GM18909 (cell line): ENCODE data around the gene DNAJC25.
"Not testable (repeated sequence)": the region's sequence is repeated elsewhere in the genome, so short reads cannot be mapped to it uniquely, and the experiment has no call there.

ENCODE experiments used
- ATAC-seq: cut with Tn5 transposase; IDR thresholded peaks from one replicate; pipeline ENCODE4 v1.9.1; 2021; ENCODE audit warnings: mild to moderate bottlenecking; ENCODE audit not compliant: unreplicated experiment, poor library complexity

Gene DNAJC25

DNA sequence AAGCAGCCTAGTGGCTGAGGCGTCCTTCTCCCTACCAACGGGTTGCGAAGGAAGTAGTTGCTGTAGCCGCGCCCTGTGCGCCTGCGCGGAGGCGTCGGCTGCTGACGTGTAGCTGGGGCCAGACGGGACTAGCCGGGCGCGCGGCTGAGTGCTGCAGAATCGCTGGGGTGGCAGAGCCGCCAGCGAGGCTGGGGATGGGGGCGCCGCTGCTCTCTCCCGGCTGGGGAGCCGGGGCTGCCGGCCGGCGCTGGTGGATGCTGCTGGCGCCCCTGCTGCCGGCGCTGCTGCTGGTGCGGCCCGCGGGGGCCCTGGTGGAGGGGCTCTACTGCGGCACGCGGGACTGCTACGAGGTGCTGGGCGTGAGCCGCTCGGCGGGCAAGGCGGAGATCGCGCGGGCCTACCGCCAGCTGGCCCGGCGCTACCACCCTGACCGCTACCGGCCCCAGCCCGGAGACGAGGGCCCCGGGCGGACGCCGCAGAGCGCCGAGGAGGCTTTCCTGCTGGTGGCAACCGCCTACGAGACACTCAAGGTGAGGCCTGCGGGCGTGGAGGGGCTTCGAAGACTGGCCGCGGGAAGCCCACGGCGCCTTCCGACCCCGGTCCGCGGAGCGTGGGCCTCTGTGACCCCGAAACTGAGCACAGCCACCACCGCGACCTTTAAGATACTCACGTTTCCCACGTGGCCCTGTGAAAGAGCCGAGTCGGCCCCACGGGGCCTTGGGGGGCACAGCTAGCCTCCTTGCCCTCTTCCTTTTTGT is at the start of gene DNAJC25:
TSS of gene DNAJC25 (plus strand) at position 121 of the 758 bp plus-strand sequence. CDS start at position 195, 74 bp downstream.
- ATAC-seq = peak; percentile 97

DNA sequence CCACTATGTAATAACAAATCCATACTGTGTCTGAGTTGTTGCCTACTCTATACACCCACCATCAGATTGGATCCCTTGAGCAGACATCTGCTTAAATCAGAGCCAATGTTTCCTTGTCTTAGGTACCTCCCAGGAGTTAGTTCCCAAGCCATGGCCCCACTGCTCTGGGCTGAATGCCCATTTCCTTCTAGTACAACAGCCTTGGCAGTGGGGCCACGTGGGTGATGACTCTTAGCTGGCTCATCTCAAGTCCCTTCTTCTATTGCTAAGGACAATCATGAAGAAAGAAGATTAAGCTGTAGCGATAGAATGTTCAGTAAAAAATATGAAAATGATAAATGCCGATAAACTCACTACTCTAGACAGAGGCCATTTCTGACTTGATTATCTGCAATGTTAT is 48.2 kb upstream of the DNAJC25 start:
- no peak for ATAC-seq

DNA sequence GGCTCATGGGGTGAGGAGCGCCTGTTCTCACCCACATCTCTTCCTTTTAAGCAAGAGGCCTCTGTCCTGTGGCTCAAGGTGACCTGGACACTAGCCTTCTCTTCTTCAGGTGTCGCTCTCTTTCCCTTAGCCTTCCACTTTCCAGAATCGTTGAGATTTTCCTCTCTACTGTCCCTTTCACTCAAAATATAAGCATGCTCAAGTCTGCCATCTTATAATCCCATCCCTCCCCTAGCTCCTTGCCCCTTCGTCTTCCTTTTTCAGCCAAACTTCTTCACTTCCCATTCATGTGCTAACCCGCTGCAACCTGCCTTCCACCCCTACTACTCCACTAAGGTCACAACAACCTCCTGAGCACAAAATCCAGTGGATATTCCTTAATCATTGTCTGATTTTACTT is 44.8 kb upstream of the DNAJC25 start:
- ATAC-seq = no peak

DNA sequence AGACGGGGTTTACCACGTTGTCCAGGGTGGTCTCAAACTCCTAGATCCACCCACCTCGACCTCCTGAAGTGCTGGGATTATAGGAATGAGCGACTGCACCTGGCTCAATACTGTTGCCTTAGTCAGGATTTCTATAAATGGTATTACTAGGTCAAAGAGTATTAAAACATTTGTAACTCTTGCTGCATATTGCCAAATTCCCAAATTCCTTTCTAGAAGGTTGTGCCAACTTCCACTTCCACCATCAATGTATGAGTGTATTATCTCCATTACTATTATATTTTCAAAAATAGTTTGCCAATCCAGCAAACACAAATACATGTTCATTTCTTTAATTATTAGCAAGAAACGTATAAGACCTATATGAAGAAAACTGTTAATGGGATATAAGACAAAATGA is 42.3 kb upstream of the DNAJC25 start:
- no peak for ATAC-seq

DNA sequence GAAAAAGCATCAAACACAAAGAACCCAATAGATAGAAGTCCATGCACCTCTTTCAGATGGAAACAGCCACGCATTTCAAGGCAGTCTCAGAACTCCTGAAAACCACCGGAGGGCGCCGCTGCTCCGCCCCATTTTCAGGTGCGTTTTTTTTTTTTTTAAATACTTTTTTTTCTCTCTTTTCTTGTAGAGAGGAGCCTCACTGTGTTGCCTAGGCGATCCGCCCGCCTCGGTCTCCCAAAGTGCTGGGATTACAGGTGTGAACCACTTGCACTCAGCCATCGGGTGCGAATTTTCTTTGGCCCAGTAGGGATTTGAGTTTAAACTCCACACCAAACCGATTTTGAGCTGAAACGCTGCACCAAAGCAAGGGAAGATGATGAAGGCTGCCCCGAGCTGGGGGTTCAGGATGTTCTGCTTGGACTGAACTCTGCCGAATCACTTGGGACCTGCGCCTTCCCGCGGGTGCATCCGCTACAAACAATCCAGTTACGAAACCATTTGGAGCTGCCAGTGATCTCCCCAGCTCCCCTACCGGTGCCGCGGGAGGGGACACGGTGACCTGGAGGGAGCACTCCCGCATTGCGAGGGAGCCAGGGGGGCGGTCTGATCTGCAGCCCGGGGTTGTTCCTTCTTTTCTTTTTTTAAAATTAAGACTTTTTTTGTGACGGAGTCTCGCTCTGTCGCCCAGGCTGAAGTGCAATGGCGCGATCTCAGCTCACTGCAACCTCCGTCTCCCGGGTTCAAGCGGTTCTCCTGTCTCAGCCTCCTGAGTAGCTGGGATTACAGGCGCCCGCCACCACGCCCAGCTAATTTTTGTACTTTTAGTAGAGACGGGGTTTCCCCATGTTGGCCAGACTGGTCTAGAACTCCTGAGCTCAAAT is 33.0 kb upstream of the DNAJC25 start:
- ATAC-seq = peak; percentile 51

DNA sequence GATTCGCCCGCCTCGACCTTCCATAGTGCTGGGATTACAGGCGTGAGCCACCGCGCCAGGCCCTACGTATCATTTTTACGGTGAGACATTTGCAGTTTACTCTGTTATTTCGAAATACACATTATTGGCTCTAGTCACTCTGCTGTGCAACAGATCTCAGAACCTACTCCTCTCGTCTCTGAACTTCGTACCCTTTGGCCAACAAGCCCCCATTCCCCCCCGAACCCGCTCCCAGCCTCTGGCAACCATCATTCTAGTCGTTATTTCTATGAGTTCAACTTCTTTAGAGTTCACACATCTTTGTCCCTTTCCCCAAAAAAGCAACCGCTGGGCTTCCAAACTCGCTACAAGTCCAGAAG is 32.4 kb upstream of the DNAJC25 start:
- peak; percentile 9 for ATAC-seq

DNA sequence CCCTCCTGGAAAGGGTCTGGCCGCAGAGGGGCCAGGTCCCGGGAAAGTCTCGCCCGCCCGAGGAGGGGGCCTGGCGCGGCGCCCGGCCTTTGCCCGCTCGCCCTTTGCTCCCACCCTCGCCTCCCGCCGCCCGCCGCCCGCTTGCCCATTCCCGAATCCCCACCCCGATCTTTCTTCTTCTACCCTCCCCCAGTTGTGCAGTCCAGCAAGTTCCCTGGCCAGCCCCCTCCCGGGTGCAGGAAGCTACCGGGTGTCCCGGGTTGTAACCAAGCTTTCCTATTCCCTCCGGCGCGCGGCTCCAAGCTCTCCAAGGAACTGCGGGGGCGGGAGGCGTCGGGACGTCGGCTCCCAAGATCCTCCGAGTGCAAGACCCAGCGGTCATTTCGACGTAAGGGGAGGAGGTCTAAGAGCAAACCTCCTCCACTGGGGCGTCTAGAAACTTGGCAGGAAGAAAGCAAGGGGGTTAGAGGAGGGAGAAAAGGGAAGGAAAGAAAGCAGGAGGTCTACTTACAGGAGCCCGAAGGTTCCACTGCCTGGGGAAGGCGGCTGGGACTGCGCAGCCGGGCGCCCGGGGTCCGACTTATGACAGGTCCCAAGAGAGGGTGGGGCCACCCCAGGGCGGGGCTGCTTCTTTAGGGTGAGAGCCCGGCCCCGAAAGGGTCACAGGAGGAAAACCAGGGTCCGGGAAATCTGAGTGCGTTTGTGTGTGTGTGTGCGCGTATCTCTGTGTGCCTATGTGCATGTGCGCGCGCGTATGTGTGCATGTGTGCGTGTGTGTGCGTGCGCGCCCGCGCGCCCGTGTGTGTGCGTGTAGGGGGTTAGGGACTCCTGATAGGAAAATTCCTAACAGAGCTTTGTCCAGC is 31.8 kb upstream of the DNAJC25 start, which contains the start of gene PTGR1:
TSS of gene PTGR1 (minus strand) at position 556 of the 863 bp plus-strand sequence. CDS start 2,225 bp downstream, outside the sequence.
- peak; percentile 52 for ATAC-seq

DNA sequence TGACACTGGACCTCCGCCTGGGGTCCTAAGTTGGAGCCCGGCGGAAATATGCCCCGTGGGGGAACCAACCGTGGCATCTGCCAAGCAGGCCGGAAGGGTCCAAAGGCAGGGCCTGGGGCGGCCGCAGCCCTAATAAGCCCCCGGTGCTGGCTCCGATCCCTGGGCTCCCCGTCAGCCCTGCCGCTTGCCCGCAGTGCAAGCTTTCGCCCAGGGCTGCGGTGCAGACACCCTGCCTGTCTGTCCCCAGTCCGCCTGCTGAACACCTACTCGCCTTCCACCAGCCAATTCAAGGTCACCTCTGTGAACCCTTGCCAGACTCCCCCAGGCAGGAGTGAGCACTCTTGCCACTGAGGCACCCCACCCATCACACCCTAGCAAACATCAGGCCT is 31.2 kb upstream of the DNAJC25 start:
- peak; percentile 8 for ATAC-seq

DNA sequence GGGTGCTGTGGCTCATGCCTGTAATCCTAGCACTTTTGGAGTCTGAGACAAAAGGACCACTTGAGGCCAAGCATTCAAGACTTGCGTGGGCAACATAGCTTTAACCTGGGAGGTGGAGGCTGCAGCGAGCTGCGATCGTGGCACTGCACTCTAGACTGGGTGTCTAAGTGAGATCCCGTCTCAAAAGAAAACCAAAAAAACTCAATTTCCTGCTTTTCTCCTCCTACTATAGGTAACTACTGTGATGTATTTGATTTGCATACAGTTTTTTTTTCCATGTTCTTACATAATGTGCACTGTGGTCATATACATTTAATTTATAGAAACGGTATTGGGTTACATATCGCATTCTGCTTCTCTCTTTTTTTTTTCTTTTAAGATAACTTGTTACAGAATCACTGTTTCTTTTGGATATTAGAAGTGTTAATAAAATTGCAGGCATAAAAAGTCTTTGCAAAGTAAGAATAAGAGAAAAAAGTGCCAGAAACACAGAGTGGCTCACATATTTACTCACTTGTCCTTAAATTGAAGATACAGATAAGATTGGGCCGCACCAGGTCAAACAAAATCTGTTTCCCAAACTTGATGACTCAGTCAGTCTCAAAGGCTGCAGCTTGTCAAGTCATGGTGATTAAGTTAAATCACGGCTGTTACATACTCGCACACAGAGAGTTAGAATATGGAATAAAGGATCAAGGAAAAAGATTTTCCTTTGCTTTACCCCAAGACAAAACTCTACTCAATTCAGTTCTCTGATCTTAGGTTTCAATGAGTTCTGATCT is 29.7 kb upstream of the DNAJC25 start:
- ATAC-seq = no peak

DNA sequence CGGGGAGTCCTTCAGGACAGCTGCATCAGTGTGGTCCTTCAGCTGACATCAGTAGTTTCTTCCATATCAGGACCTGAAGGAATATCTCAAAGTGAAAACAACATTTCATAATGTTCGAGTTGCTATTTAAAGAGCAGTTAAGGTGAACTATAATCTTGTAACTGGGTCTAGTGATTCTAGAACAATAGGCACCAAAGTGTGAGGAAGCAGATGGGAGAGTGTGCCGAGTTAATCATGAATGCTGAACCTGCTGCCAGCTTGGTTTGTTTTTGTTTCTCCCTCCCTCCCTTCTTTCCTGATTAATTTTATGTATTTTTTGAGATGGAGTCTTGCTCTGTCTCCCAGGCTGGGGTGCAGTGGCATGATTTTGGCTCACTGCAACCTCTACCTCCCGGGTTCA is 28.1 kb upstream of the DNAJC25 start:
- ATAC-seq = no peak

DNA sequence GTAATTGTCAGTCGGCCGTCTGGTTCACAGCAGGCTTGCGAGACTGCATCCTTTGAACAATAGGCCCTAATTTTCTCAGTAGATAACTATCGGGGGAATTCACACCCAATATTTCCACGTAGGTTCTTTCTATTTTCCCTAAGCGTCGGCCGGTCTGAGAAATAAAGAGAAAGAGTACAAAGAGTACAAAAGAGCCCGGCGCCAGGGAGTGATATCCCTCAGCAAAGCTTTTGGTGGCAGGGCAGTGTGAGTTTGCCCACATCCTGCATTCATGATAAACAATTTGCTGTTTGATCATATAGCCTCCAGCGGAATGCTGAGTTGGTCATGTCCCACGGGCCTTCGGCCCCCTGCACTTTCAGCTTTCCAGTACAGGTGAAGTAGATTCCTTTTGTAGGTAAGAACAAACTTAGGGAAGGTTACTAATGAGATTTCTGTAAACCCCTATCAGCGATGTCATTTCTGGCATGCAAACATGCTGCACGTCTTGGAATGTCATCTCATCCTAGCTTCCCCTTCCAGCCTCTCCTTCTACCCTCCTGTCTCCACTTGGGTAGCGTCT is 27.0 kb upstream of the DNAJC25 start:
- ATAC-seq = no peak

DNA sequence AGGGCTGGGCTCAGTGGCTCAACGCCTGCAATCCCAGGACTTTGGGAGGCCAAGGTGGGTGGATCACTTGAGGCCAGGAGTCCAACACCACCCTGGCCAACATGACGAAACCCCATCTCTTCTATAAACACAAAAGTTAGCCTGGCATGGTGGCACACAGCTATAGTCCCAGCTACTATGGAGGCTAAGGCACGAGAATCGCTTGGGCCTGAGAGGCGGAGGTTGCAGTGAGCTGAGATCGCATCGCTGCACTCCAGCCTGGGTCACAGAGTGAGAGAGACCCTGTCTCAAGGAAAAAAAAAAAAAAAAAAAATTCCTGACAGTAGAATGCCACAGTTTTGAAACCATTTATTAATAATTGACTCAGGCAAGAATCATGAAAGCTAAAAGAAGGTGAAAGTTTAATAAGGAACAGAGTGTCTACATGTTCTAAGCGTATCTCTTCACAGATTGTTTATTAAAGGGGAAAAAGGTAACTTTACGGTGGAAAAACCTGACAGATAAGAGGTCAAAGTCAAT is 26.0 kb upstream of the DNAJC25 start:
- no peak for ATAC-seq

DNA sequence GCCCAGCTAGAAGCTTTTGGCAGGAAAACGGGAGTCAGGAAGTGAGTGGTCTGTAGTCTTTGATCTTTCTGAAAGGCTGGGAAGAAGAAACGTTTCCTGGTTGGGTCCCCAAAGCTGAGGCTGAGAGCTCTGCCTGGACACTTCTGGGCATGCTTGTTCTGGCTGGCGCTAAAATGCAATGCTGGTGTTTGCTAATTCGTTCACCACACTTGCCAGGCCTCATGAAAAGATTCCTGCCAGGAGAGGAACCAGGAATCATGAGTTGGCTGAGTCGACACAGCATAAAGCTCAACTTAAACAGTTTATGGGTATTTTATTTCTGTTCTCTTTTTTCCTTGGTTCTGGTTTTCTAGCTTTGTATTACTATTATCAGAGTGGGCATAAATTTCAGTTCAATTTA is 21.0 kb upstream of the DNAJC25 start:
- no peak for ATAC-seq

DNA sequence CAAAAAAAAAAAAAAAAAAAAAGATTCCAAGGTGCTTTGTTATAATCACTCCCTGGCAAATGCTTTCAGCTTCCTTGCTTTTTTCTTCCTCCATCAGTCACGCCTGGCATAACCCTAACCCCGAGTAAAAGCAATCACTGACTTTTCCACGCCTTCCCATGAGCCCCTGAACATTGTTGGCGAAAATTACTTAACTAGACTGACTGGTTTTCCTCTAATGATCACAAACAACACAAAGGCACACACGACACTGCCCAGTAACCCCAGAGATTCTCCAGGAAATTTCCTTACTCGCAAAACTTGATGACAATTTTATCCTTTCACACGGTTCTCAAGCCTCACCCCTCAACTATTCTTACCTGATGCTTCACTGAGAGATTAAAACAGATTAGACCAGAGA is 20.3 kb upstream of the DNAJC25 start:
- no peak for ATAC-seq

DNA sequence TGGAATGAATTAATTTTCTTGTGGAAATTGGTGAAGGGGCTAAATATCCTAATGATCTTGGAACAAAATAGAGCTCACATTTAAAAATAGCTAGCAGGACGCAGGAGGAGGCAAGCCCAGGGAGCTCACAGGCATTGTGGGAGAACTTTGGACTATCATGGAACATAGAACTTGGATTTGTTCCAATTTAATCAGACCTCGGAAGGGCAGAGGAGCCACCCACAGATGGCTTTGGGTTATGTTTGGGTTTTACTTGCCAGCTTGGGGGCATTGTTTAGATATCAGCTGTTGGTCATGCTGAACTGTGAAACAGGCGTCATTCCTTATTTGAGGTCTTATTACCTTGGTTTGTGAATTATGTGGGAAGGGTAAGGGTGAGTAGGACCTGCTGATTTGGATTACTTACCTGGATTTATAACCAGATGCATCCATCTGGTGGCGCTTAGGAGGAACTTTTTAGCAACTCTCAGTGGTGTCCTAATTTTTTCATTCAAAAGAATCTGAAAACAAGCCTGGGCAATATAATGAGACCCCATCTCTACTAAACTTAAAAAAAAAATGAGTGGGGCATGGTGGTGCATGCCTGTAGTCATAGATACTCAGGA is 17.6 kb upstream of the DNAJC25 start:
- ATAC-seq = no peak

DNA sequence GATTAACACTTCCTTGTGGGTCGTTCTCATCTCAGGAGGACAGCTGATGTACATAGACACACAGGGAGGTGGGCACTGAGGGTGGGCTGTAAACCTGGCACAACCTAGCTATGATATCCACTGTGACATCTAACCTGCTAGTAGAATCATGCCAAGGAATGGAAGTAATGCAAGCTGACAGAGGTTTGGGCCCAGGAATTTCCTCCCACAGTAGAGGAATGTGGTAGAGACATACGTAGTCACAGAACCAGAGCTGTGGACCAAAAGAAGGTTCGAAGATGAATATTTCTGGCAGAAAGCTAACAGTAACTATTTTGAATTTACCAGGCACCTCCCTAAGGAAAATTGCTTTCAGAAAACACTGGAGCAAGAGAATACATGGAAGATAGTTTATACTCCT is 15.2 kb upstream of the DNAJC25 start:
- no peak for ATAC-seq

DNA sequence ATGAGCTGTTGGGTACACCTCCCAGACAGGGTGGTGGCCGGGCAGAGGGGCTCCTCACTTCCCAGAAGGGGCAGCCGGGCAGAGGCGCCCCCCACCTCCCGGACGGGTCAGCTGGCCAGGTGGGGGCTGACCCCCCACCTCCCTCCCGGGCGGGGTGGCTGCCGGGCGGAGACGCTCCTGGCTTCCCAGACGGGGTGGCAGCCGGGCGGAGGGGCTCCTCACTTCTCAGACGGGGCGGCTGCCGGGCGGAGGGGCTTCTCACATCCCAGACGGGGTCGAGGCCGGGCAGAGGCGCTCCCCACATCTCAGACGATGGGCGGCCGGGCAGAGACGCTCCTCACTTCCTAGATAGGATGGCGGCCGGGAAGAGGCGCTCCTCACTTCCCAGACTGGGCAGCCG is 13.8 kb upstream of the DNAJC25 start:
- not testable (repeated sequence) for ATAC-seq

DNA sequence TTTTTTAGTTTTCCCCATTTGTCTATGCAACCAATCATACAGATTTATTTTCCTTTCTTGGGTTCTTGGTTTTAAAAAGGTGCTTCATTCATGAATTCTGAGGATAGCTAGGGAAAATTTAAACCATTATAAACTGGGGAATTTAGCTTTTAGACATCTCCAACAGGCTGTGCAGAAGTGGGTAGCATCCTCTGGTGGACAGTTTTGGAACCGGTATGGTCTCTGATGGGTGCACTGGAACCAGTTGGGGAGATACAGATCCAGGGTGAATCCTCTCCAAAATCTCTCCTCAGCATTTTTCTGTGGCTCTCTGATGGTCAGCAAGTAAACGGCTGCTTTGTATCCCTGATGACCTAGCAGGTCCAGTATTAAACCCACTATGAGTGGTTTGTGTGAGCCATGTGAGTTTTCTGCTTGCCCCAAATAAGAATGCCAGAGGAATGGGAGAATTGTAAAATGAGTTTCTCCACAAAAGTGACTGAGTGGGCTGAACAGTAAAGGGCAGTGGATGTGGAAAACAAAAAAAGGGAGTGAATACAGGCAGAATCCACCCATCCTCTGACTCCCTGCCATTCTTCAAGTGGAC is 9.1 kb upstream of the DNAJC25 start:
- ATAC-seq = no peak
